SKM-1 treated with dmso at 0.1 percent for 144 hours (cell line): ENCODE measurements around the gene LRMDA.

Experiments used
- DNase-seq: peaks from one replicate; lab custom pipeline; 2025; ENCODE audit not compliant: unreplicated experiment; lab: John Stamatoyannopoulos, UW

Gene LRMDA

DNA sequence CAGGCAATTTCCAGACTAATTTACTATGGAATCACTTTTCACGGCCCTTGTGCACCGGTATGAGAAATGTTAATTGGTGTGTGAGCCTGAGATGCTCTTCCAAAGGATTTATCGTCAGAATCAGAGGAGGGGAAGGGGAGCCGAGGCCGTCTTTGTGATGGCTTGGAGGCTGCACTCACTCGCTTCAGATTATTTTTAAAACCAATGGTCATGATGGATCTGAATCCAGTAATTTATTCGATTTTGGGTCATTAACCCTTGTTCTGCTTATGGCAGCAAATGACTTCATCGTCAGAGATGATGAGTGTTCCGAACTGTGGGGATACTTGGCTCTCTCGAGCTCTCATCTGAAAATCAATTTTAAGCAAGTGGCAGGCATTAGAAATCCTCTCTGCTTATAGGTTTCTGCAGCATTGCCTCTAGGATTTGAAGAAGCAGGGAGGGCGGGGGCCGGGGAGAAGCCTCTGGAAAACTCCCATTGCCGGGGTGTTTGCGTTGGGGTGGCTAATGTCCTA, 576.3 kb downstream of the LRMDA start:
- DNase-seq, result no peak

DNA sequence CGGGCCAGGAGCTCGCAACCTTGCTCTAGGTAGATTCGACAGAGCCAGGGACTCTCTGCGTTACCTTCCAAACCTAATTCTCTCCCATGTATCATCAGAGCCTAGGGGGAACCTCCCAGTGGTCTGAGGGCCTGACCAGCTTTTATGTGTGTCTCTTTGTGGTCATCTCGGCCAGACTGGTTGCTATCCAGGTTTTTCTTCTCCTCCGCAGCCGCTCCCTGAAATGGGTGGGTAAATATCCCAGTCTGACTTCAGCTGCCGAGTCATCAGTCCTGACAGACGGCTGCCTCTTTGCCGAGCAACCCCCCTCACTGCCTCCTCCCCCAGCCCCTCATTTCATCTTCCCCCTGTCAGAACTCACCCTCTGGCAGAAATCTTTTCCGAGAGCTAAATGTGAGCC, 578.1 kb downstream of the LRMDA start:
- no peak for DNase-seq

DNA sequence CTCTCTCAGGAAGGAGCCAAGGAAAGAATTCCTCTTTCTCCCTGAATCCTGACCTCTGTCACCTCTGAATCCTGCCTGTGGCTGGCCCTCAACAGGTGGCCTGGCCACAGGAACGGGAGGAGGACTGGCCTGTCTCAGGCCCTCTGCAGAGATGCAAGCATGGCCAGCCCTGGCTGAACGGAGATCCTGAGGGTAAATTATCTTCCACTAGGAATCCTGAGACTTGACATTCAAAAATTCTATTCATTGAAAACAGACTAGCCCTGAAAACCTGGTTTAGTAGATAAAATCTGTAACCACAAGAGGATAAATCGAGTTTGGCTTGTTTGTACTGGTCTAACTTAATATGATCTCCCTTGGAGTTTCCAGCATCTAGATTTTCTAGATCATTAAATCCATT, 579.3 kb downstream of the LRMDA start:
- no peak for DNase-seq

DNA sequence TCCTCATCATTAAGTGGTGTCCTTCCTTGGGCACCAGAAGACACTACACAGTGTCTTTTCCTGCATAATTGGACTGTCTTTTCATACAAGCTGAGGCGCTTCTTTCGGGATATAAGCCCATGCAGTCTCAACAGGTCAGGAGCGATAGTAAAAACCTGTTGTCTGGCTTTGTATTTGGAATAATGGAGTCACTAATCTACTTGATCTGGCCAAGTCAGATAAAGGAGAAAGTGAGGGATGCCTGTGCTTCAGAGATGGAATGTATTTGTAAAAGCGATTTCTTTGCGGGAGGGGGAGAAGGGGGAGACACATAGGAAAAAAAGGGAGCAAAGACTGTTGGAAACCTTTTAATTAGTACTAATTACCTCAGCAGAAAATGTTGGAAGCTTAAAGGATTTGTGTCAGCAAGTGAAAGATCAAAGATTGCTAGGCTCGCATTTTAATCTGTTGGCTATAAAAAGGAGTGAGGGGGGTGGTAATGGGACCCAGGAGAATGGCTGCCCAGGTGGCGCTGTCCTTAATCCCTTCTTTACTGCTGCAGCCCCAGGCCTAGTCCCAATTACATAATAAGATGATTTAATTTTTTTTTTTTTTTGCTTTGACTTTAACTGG, 581.4 kb downstream of the LRMDA start:
- DNase-seq, result no peak

DNA sequence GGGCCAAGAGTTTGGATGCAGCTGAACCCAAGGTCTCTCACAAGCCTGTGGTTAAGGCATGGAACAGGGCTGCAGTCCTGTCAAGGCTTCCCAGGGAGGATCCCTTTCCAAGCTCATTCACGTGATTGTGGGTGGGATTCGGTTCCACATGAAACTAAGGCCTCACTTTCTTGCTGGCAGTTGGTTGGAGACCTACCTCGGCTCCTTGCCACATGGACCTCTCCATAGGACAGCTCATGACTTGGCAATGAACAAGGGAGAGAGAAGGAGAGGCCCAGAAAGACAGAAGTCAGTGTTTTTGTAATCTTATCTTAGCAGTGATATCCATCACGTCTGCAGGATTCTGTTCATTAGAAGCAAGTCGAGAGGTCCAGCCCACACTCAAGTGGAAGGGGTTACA, 583.8 kb downstream of the LRMDA start:
- no peak for DNase-seq

DNA sequence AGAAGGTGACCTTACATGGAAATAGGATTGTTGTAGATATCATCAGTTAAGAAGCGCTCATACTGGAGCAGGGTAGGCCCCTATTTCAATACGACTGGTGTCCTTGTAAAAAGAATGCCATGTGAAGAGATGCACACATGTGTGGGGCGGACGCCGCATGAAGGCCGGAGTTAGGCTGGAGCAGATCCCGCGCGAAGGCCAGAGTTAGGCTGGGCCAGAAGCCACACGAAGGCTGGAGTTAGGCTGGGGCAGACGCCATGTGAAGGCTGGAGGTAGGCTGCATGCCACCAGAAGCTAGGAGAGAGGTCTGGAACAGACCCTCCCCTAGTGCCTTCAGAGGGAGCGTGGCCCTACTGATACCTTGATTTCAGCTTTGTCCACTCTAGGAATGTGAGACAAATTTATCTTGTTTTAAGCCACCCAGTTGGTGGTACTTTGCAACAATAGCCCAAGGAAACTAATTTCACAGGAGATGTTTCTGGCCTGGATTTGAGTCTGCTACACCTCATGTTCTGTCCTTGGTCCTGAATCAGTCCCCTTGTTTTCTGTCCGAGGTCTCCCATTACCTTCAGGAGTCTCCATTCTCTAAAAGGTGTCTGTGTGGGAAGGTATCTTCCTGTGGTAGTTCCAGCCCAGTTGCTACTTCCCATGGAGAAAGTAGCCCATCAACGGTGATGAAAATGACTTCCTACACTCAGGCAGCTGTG, 585.8 kb downstream of the LRMDA start:
- DNase-seq, result no peak

DNA sequence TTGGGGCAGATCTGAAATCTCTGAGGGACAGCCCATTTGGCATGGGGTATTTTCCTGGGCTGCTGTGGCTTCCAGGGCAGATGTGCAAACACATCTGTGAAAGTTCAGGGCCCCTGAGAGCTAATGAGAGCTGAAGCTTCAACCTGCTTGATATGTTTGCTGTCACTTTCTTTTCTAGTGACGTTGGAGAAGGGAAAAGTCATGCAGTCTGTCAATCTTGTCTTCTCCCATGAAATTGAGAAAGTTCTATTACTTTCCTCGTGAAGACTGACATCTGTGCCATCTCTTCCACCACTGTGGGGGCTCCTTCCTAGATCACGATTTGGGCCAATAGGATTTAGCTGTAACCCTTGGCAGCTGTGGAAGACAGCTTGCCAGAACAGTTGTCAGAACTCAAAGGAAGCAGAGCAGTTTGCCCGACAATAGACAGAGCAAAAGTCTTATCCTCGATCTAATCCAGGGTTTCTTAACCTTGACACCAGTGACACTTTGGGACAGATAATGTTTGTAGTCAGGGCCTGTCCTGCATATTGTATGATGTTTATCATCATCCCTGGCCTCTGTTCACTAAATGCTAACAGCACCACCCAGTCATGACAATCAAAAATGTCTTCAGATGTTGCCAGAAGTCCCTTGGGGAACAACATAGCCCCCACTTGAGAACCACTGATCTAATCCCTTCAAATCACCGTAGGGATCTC, 586.5 kb downstream of the LRMDA start:
- DNase-seq, result no peak

DNA sequence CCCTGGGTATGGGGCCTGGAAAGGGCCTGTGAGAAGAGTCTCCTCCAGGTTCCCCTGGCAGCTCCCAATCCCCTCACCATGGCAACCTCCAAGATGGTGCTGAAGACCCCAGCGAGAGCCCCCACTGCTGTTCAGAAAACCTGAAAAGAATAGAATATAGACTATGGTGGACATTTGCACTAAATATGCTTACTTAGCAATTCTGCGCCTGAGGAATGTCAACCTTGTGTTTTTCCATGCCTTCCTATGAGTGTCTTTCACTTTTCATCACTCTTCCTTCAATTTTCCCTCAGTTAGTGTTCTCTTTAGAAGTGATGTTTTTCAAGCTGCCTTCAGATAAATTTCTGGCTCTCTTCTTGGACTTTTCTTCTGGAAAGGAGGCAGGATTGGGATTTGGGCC, 589.2 kb downstream of the LRMDA start:
- no peak for DNase-seq

DNA sequence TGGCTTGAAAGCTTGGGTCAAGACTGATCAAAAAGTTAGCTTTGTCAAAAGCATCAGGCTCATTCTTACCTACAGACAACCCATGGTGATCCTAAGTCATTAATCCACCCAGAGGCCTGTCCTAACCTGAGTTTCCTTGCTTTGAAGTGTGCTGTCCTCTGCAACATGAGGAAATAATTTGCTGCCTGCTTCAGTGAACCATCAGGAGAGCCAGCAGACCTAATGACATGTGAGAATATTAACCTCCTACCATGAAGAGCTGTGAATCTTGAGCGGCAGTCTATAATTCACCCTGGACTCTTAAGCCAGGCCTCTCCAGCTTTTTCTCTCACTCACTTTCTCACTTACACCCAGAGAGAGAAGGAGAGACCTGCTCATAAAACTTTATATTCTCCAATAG, 590.0 kb downstream of the LRMDA start:
- DNase-seq, result no peak

DNA sequence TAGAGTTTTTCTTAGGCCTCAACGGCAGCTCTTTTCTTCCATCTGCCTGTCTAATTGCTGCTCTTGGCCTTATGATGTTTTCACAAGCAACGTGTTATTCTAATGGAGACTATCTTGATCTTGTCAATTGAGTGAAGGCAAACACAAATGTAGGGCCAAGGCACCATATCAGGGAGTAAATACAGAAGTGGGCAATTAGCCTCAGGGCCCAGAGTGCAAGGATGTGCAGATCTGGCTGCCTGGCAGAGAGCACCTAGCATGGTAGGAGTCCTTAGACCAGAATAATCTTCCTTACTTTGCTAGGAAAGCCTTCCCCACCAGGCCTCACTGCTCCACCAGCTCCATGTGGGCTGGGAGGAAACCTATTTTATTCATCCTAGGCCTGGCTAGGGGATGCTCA, 590.9 kb downstream of the LRMDA start:
- DNase-seq, result no peak

DNA sequence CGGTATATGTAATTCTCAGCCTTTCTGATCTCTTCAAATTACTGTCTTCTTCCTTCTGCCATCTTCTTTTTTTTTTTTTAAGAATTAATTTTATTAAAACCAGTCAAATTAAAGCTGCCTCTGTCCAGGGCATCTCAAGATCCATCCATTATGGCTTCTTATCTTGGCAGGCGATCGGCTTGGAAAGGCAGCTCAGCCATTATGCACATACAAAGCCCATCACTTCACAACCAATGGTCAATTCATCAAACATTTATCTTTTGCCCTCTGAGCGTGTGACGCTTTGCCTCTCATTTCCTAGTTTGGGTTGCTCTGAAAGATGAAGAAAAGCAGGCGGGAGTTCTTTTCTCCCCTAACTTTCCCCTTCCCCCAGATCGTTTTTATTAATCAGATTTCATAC, 591.6 kb downstream of the LRMDA start:
- DNase-seq, result no peak

DNA sequence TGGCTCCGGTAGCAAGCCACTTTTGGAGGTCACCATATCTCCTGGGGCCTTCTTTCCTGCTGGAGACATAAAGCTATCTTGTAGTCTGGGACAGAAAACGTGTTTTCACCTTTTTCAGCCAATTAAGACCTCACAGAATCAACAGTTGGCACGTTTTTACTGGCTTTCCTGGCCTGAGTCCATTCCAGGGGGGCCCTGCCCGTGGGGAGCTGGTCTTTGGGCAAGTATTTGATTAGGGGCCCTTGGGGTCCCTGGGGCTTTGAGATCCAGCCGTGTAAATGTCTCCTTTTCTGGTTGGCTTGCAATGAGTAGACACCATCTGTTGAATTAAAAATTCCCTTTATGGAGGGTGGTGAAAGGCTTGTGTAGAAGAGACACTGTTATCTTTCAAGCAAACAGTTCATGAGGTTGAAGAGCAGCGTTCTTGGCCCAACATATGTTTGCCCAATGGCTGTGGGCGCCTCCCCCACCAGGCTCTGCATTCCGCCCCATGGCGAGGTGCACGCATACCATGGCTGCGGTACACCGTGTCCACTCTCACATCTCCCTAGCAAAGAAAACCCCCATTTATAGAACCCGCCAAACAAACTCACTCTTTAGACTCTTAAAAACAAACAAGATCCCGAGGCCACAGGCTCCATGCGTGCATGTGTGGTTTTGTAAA, 593.2 kb downstream of the LRMDA start:
- no peak for DNase-seq

DNA sequence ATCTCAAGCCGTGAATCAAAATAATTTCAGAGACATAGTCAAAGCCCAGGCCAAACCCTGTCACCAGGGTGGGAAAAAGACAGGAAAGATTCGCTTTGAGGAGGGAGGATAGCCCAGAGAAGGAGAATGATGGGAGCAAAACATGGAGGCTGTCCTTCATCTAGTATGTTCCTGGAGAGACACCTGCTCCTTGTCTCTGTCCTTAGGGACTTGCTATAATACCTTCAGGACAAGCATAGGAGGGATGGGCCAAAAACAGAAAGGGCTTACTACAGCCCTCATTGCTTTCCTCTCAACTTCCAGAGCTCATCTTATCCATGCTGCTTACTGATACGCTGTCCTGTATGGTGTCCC, 593.7 kb downstream of the LRMDA start:
- no peak for DNase-seq

DNA sequence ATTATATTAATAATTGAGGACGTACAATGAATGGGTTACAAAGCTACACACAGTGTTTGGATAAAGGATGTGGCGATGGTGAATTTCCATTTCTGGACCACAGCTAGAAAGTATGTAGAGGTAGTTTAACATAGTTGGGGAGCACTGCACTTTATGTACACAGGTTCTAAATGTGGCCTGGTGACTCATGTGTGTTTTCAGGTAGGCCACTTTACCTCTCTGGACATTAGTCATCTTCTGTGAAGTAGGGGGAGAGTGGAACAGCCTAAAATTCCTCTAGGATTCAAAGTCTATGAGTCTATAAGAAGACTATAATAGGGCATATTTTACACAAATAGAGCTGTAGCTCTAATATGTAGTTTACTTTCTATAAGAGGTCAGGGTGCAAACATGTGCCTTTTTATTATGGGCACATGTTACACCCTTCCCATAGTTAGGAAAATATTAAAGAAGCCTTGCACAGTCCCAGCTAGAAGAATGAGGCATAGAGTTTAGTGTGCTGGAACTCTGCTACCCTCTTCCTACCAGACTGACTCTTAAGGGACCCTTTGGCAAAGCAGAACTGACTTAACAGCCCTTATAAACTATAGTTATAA, 594.9 kb downstream of the LRMDA start:
- no peak for DNase-seq

DNA sequence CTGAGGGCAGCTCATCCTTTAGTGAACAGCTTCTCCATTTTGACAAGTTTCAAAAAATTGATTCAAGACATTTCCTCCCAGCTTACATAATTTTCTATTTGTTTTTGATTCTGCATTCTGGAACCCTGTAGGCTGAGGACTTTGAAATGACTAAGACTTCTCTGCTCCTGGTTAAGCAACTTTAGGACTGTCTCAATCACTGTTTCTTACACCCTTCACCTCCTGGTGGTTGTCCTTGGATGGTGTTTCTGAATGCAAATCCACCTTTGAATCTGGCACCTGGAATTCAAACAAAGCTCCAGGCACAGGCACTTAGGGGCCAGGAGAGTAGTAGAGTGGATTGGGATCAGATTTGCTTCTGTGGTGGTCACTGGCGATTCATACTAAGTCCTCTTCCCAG, 595.5 kb downstream of the LRMDA start:
- no peak for DNase-seq

DNA sequence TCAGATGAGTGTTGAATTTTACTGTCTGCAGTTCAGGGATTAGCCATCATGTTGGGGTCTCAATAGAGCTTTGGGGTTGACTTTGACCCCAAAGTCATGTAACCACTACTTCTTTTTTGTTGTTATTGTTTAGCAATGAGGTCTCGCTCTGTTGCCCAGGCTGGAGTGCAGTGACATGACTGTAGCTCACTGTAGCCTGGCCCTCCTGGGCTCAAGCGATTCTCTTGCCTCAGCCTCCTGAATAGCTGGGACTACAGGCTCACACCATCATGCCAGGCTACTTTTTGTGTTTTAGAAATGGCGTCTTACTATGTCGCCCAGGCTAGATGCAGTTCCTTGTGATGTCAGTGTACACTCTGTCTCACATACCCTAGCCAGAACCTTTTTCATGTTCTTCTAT, 598.4 kb downstream of the LRMDA start:
- DNase-seq, result no peak

DNA sequence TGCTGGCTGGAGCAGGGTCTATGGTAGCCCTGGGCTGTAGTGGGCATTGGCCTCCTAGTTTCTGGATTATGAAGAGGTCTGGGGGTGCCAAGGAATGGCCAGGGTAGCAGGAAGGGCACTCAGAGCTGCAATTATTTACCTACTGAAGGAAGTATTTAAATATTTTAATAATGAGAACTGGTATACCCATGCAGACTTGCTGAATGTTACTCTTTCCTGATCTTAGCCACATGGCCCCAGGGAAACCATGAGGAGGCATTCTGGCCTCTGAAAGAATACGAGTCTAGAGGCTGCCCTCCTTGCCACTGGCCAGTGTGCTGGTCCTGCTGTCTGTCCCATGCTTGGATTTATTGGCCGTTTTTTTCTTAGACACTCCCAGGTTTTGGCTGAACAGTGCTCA, 599.7 kb downstream of the LRMDA start:
- DNase-seq, result no peak

DNA sequence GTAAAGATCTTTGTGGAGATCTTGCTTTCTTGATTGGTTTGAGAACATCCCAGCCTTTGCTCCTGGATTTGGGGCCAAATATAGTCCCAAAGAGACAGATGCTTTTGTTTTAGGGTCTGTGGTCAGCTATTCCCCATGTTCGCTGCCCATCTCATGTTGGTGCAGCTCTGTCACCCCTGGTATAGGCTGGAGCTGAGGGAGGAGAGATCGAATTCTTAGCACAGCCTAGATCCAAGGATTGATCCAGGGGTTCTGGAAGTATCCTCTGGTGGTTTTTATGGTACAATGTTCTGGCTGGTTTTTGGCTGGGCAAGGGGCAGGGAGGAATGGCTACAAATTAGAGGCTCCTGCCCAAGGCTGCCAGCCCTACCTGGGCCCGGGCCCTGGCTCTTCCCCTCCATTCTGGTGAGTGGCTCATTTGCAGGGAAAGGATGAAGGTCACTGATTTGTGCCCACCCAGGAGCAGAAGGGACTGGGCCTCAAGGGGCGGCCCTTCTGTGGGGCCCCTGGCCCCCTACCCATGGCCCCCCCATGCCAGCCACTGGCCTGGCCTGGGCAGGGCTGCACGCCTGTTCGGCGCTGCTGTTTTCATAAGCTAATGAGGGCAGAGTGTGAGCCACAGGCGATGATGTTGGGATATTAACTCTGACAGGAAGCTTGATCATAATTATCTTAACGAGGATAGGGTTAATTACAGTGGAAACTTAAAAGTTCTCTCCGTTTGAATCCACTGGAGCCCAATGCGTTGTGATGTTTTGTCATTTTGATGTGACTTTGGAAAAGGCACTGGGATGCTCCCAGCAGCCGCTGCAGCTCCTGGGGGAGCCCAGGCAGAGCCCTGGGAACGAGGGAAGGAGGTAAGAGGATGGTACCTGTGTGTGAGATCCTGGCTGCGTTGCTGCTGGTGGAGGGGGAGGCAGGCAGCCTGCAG, 600.6 kb downstream of the LRMDA start:
- DNase-seq, result no peak

DNA sequence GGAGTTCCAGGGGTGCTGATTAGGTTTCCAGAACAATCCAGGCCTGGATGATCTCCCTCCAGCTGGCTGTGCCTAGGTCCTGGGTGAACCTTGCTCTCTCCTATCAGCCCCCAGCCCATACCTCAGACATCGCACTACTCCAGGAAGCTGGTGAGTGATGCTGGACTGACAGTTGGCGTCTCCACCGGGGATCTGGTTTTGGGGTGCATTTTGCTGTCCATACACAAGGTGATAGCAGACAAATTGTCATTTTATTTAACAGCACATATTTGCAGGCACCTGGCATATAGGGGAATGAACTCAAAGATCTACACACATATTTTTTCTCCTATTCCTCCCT, 601.2 kb downstream of the LRMDA start:
- no peak for DNase-seq

DNA sequence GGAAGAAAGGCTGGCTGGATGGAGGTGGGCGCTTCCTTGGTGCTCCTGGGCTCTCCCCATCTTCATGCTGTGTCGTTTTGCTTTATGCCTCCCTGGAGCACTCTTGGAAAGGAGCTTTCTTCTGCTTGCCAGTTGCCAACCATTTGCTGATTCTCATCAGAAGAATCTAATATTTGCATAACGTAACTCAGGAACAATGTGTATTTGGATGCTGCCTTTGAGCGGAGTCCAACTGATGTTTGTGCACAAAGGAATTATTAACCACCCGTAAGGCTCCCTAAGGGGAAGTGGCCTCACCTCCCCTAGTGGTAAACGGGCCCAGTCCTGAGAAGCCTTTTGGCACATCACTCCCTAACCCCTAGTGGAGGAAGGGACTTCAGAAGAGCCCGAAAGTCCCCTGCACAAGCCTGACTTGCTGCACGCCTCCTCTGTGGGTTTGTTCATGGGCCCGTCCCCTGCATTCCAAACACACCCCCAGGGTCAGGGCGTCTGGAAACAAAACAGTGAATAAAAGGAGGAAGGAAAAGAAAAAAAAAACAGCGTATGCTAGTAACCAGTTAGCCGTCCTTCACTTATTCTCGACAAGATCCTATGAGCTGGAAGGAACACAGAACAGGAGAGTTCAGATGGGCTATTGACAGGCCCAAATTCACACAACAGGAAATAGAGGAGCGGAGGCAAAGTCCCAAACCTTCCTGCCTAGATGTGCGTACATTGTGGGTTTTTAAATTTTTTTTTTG, 602.2 kb downstream of the LRMDA start:
- DNase-seq, result peak; percentile 3
